PC-3 (cell line): Measurements from ENCODE around the gene SLC1A2. TPM values are rescaled to one million over a fixed set of nuclear protein-coding genes. Genes with fewer than 3 reads are reported as not detected.

Experiments
- ATAC-seq: fragments of 200-7000 bp; cut with Tn5 transposase; 2 replicates; pipeline ENCODE4 v1.9.1; 2020; ENCODE audit warnings: mild to moderate bottlenecking, moderate library complexity
- BruUV-seq: library from RNA; stranded (reverse); fragments of 400-500 nt; replicated peaks from 2 replicates; lab custom pipeline; 2021; lab: Mats Ljungman, UMichigan
- CTCF ChIA-PET: fragments of 300-600 bp; sonication (Branson Sonifier 250); formaldehyde crosslinking; loops from one replicate; lab custom pipeline; 2022; ENCODE audit warnings: antibody characterized with exemption; lab: Charles Lee
- POLR2A ChIA-PET: fragments of 300-600 bp; sonication (Branson Sonifier 250); formaldehyde crosslinking; loops from one replicate; lab custom pipeline; 2022; ENCODE audit warnings: antibody characterized with exemption; ENCODE audit not compliant: unreplicated experiment; lab: Charles Lee
- DNase-seq: peaks from one replicate; pipeline ENCODE4 v3.0.0-alpha.2; 2015
- H2AFZ ChIP-seq: fragments of 300-600 bp; sonication (generic); 2 replicates; pipeline ENCODE4 v1.6.0; 2016; ENCODE audit warnings: antibody characterized with exemption, low read length
- H3F3A ChIP-seq: fragments of 300-600 bp; sonication (generic); one replicate; pipeline ENCODE4 v1.6.0; 2017; ENCODE audit warnings: antibody characterized with exemption, low read length, control low read depth, mild to moderate bottlenecking; ENCODE audit not compliant: unreplicated experiment
- H3K27ac ChIP-seq: fragments of 300-600 bp; sonication (generic); 2 replicates; pipeline ENCODE4 v1.5.1; 2016; ENCODE audit warnings: mild to moderate bottlenecking, low read length
- H3K27me3 ChIP-seq: fragments of 300-600 bp; sonication (generic); 2 replicates; pipeline ENCODE4 v1.6.1; 2016; ENCODE audit warnings: low read length, mixed read lengths
- H3K36me3 ChIP-seq: fragments of 300-600 bp; sonication (generic); 2 replicates; pipeline ENCODE4 v1.6.1; 2016; ENCODE audit warnings: low read depth, mixed run types, low read length, mixed read lengths
- H3K4me1 ChIP-seq: fragments of 300-600 bp; sonication (generic); 2 replicates; pipeline ENCODE4 v1.5.1; 2016; ENCODE audit warnings: low read length; ENCODE audit not compliant: insufficient read depth
- H3K4me2 ChIP-seq: fragments of 300-600 bp; sonication (generic); 2 replicates; pipeline ENCODE4 v1.6.0; 2016; ENCODE audit warnings: low read length
- H3K4me3 ChIP-seq: fragments of 300-600 bp; sonication (generic); 2 replicates; pipeline ENCODE4 v1.5.1; 2016; ENCODE audit warnings: mild to moderate bottlenecking, low read length, mixed read lengths
- H3K79me2 ChIP-seq: fragments of 300-600 bp; sonication (generic); 2 replicates; pipeline ENCODE4 v1.6.1; 2017; ENCODE audit warnings: low read length, mixed read lengths
- H3K9ac ChIP-seq: fragments of 300-600 bp; sonication (generic); 2 replicates; pipeline ENCODE4 v1.6.0; 2016; ENCODE audit warnings: mild to moderate bottlenecking, low read length
- H3K9me2 ChIP-seq: fragments of 300-600 bp; sonication (generic); replicated peaks from 2 replicates; pipeline ENCODE4 v1.6.1; 2016; ENCODE audit warnings: mixed run types, low read length, mixed read lengths
- H3K9me3 ChIP-seq: fragments of 300-600 bp; sonication (generic); 2 replicates; pipeline ENCODE4 v1.6.1; 2016; ENCODE audit warnings: low read length, mixed read lengths
- H4K20me1 ChIP-seq: fragments of 300-600 bp; sonication (generic); 2 replicates; pipeline ENCODE4 v1.6.1; 2016; ENCODE audit warnings: low read length, mixed read lengths
- EZH2 ChIP-seq: fragments of 300-600 bp; sonication (generic); IDR thresholded peaks from one replicate; pipeline ENCODE4 v1.6.1; 2017; ENCODE audit warnings: antibody characterized with exemption, mild to moderate bottlenecking, low read length; ENCODE audit not compliant: unreplicated experiment
- EZH2phosphoT487 ChIP-seq: fragments of 300-600 bp; sonication (generic); IDR thresholded peaks from 2 replicates; pipeline ENCODE4 v1.6.1; 2018; ENCODE audit warnings: mild to moderate bottlenecking, antibody characterized with exemption, low read length, borderline replicate concordance
- intact Hi-C: fragments of 100-400 bp; cut with micrococcal nuclease; formaldehyde crosslinking; loops from 2 replicates; pipeline ENCODE4 v1.9.0; 2023
- total RNA-seq: library from RNA; depleted of rRNA; stranded (reverse); fragments of >200 nt; gene quantifications from 2 replicates; pipeline ENCODE4 v1.2.3, GENCODE V29; 2014
- TF ChIP-seq, protein P1 (sequence below): fragments of 300-600 bp; sonication (generic); conservative IDR thresholded peaks from 2 replicates; pipeline ENCODE4 v1.5.1; 2017; ENCODE audit warnings: antibody characterized with exemption, low read depth, mild to moderate bottlenecking, low read length

Gene SLC1A2
- total RNA-seq, 1 experiment from 2014 or later: 0.18 TPM

DNA sequence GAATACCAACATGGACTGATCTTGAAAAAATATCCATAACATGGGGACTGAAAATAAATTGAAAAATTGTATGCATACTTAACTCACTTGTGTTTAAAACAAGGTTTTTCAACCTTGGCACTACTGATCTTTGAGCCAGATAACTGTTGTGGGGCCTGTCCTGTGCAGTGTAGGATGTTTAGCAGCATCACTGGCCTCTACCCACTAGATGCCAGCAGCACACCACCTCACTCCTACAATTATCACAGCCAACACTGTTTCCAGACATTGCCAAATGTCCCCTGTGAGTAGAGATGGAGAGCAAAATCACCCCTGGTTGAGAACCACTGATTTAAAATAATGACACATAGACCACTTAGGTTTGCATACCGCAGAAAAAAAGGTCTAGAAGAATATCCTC lies 45.0 kb upstream of the SLC1A2 start:
- Histone ChIP-seq H4K20me1 (no peaks in the 10 kb centered on the region), H3F3A (no peaks in the 10 kb centered on the region), H3K9ac (no peak overlapping the region), H2AFZ (no peak overlapping the region), H3K9me3 (no peaks in the 10 kb centered on the region), H3K4me1 (peaks cover 12% of the 10 kb centered on the region; the same call in 1 of the 2 replicates), H3K4me2 (no peak overlapping the region), H3K27me3 (no peaks in the 10 kb centered on the region), H3K27ac (no peak overlapping the region), H3K36me3 (no peaks in the 10 kb centered on the region), H3K9me2 (no peaks in the 10 kb centered on the region), H3K79me2 (no peaks in the 10 kb centered on the region), H3K4me3 (no peak overlapping the region)
- ChIA-PET POLR2A (no interaction called here), CTCF (no interaction called here)
- intact Hi-C loops: loop anchor here (1.0 to 5.0 kb wide), 3 partner anchors 21 to 803 kb away; no protein-coding TSS in a partner anchor
- TF ChIP-seq, protein P1, sequence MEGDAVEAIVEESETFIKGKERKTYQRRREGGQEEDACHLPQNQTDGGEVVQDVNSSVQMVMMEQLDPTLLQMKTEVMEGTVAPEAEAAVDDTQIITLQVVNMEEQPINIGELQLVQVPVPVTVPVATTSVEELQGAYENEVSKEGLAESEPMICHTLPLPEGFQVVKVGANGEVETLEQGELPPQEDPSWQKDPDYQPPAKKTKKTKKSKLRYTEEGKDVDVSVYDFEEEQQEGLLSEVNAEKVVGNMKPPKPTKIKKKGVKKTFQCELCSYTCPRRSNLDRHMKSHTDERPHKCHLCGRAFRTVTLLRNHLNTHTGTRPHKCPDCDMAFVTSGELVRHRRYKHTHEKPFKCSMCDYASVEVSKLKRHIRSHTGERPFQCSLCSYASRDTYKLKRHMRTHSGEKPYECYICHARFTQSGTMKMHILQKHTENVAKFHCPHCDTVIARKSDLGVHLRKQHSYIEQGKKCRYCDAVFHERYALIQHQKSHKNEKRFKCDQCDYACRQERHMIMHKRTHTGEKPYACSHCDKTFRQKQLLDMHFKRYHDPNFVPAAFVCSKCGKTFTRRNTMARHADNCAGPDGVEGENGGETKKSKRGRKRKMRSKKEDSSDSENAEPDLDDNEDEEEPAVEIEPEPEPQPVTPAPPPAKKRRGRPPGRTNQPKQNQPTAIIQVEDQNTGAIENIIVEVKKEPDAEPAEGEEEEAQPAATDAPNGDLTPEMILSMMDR: peak; percentile 60
- TF ChIP-seq EZH2: no peak
- BruUV-seq: no TSS peak
- peak; percentile 54 for DNase-seq
- peak; percentile 95 for ATAC-seq

DNA sequence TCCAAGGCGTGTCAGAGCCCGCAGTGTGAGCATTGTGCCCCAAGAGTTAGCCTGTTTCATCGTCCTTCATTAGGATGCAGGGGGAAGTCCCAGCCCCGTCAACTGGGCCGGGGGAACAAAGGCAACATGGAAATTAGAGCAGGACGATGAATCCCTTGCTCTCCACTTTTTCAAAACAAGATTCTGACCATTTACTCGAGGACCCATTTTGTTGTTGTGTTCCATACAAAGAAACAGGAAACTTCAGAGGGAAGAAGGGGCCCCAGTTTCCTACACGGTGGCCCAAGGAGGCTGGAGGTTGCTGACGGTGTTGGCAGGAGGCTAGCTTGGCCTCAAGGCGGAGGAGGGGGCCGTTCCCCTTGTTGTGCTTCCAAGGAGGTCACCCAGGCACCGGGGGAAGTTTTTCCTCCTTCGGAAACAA lies 44.0 kb upstream of the SLC1A2 start:
- no peak for ATAC-seq
- H3K27me3 ChIP-seq: no peaks in the 10 kb centered on the region
- intact Hi-C loops: loop anchor here (5.0 kb wide), 1 partner anchor 804 kb away; no protein-coding TSS in a partner anchor
- no peaks in the 10 kb centered on the region for H3K36me3 ChIP-seq
- peaks cover 12% of the 10 kb centered on the region; the same call in 1 of the 2 replicates for H3K4me1 ChIP-seq
- TF ChIP-seq EZH2 (no peak), EZH2phosphoT487 (no peak)
- TF ChIP-seq, protein P1: no peak
- H3K9me2 ChIP-seq: no peaks in the 10 kb centered on the region
- H2AFZ ChIP-seq: no peak overlapping the region
- H3K79me2 ChIP-seq: no peaks in the 10 kb centered on the region
- H3K9me3 ChIP-seq: no peaks in the 10 kb centered on the region
- no peak overlapping the region for H3K9ac ChIP-seq
- H3F3A ChIP-seq: no peaks in the 10 kb centered on the region
- no peak for DNase-seq
- no peak overlapping the region for H3K4me3 ChIP-seq
- H3K4me2 ChIP-seq: no peak overlapping the region
- no peaks in the 10 kb centered on the region for H4K20me1 ChIP-seq
- CTCF ChIA-PET: no interaction called here
- POLR2A ChIA-PET: no interaction called here
- no TSS peak for BruUV-seq
- no peak overlapping the region for H3K27ac ChIP-seq

DNA sequence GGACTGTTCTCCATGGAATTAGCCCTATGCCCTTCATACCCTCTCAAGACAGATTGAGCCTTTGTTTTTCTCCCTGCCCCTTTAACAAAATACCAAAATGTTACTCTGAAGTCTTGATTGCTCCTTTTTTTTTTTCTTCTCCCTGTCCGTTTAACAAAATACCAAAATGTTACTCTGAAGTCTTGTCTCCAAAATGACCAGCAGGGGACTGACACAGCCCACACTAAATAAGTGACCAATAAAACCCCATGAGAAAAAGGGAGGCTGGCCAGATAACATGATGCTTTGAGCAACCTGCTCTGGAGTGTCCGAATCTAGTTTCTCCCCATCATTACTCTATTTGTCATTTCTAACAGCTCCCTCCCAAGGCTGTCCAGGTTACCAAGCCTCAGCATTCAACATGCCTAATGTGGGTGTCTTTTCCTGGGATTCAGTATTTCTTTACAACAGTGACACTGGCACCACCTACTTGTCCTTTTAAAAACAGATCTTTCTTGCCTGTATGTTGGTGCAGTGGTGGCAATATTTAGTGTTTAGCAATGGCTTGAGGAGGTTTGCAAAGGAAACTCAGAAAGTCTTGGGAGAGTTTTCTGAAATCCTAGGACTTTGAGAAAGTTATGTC lies 42.7 kb upstream of the SLC1A2 start:
- no peak overlapping the region for H2AFZ ChIP-seq
- H3K9me3 ChIP-seq: no peaks in the 10 kb centered on the region
- no peaks in the 10 kb centered on the region for H3K79me2 ChIP-seq
- H3K27ac ChIP-seq: no peak overlapping the region
- no peaks in the 10 kb centered on the region for H3F3A ChIP-seq
- no peak overlapping the region for H3K4me3 ChIP-seq
- H4K20me1 ChIP-seq: no peaks in the 10 kb centered on the region
- TF ChIP-seq EZH2 (no peak), EZH2phosphoT487 (no peak)
- TF ChIP-seq, protein P1: peak; percentile 39; the same call in 1 of the 2 replicates
- ChIA-PET POLR2A (no interaction called here), CTCF (no interaction called here)
- H3K9me2 ChIP-seq: no peaks in the 10 kb centered on the region
- no peak for DNase-seq
- H3K9ac ChIP-seq: no peak overlapping the region
- peak; percentile 21; the same call in 1 of the 2 replicates for ATAC-seq
- H3K36me3 ChIP-seq: no peaks in the 10 kb centered on the region
- H3K4me1 ChIP-seq: peaks cover 12% of the 10 kb centered on the region; the same call in 1 of the 2 replicates
- no peak overlapping the region for H3K4me2 ChIP-seq
- 0 out of 2 replicates have a peak, but pooled peaks cover 2% of the 10 kb centered on the region for H3K27me3 ChIP-seq
- intact Hi-C loops: loop anchor here (5.0 kb wide), 1 partner anchor 805 kb away; no protein-coding TSS in a partner anchor
- BruUV-seq: no TSS peak
